ENCODE results near the gene CALR3.
"Not testable (repeated sequence)": the region's sequence is repeated elsewhere in the genome, so short reads cannot be mapped to it uniquely, and the experiment has no call there.

Gene CALR3

DNA sequence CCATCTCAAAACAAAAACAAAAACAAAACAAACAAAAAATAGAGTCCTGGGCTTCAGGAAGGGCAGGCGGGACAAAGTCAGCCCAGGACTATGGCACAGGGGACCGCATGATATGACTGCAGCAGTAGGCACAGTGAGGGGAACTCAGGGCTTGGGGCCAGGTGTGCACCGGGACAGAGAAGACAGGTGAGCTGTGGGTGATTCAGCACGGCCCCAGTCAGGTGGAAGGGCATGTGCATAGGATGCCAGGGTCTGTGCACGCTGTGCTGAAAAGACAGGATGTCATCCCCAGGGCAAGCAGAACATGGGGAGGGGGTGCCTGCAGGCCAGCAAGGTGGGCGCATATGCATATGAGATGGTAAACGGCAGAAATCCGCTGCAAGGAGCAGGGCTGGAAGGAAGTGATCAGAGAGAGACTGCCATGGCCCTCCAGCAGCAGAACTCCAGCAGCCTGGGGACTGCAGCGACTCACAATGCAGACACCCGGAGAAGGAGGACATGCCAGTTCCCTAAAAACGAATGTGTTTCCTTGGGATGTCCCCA, 39.2 kb downstream of the CALR3 start:
- DNase-seq = no peak

DNA sequence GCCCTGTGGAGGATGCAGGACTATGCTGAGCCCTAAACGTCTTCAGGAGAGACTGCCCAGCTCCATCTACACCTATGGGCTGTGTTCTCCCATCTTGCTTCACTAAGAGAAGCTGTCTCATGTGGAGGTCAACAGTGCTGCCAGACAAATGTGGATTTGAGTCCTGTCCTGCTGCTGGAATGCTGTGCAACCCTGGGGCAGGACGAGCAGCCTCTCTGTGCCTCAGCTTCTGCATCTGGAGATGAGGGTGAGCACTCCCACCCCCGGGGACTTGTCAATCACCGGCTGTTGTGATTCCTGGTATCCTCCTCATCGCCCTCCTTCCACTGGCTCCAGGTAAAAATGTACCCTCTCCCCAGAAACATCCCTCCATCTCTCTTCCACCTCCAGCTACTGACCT, 40.5 kb downstream of the CALR3 start:
- no peak for DNase-seq

DNA sequence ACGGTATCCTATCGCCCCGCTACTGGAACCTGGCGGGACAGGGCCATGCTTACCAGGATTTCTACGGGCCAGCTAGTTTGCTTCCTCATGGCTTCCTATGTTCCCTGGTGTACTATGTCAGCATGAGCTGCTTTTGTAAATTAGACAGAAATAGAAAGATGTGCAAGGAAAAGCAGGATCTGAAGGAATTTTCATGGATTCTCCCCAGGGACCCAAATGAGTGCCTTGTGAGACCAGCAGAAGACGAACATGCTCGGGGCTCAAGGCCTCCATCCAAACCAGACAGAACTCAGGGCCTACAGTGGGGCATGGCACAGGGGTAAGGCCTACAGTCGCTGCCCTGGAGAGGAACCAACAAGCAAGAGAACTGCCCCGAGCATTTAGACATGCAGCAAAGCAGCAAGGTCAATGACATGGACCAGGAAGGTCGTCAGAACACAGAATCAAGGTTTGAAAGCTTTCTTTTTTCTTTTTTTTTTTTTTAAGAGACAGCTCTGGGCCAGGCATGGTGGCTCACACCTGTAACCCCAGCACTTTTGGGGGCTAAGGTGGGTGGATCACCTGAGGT, 41.5 kb downstream of the CALR3 start:
- no peak for DNase-seq

DNA sequence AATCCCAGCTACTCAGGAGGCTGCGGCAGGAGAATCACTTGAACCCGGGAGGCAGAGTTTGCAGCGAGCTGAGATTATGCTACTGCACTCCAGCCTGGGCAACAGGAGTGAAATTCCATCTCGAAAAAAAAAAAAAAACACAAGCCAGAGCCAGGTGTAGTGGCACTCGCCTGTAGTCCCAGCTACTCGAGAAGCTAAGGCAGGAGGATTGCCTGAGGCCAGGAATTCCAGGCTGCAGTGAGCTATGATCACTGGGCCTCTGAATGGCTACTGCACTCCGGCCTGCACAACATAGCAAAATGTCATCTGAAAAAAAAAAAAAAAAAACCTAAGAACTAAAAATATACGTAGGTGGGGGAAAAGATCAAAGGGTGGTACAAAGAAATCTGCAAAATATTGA, 43.6 kb downstream of the CALR3 start:
- no peak for DNase-seq

DNA sequence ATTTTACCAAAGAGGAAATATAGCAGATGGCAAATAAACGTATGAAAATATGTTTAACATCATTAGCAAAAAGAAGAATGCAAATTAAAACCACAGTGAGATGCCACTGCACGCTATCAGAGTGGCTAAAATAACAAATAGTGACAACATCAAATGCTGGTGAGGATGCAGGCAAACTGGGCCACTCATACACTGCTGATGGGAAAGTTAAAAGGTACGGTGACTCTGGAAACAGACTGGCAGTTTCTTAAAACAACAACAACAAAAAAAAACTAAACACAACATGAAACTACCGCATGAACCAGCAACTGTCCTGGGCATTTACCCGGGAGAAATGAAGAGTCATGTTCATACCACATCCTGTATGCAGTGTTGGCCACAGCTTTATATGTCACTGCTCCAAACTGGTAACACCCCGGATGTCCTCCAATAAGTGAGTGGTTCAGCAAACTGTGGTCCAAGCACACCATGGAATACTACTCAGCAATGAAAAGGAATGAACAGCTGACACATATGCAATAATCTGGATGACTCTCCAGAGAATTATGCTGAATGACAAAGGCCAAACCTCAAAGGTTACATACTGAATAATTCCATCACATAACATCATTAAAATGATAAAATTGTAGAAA, 46.5 kb downstream of the CALR3 start:
- no peak for DNase-seq

DNA sequence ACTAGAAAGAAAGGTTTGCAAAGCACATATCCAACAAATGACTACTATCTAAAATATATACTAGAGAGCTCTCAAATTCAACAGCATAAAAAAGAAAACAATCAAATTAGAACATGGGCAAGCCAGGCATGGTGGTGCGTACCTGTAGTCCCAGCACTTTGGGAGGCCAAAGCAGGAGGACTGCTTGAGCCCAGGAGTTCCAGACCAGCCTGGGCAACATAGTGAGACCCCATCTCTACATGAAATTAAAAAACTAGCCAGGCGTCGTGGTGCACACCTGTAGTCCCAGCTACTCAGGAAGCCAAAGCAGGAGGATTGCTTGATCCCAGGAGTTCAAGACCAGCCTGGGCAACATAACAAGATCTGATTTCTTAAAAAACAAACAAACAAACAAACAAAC, 47.1 kb downstream of the CALR3 start:
- not testable (repeated sequence) for DNase-seq

DNA sequence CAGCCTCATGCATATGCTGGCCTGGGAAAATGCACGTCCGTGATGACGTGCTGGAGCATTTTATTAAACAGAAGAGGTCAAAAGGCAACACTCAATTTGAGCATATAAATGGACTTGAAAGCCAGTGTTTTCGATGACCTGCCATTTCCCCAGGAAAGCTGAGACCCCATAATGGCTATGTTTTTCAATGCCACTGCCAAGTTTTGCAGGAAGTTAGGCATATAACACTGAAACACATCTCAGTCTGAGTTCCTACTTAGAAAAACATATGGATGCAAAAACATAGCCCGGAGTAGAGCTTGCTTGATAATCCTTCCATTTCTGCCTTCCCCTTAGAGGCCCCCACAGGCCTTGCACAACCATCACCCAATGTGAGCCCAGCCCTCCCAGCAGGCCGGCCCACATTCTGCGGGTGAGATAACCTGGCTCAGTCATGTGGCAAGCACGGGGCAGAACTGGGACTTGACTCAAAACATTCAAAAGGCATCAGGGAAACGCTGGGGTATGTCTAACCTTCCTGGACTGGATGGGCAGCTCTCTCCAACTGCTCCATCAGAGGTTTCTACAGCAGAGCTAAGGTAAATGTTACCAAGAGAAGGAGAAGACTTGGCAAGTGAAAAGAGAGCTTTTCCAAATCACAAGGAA, 49.1 kb downstream of the CALR3 start:
- DNase-seq = no peak

DNA sequence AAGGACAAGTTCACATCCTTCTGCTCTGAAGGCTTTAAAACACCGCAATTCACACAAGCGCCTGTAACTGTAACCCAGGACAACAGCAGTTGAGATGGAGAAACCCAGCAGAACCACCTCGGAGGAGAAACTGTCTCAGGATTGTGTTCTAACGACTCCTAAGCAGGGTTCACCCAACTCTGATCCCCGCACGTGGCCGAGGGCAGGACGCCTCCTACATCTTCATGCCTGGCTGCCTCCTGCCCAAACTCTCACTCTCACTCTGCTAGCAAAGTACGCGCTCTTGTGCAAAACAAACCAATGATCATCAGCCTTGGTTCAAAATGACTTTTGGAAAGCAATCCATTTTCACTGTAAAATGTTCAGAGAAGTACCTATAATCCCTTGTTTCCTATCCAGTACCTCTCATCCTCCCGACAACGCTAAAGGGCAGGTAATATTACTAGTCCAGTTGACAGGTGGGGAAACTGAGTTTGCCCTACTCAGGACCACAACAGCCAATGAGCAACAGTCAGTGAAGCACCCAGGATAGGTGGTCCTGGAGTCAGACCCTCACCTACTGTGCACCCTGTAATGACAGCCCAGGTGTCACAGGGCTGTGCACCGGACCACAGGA, 49.8 kb downstream of the CALR3 start:
- no peak for DNase-seq

DNA sequence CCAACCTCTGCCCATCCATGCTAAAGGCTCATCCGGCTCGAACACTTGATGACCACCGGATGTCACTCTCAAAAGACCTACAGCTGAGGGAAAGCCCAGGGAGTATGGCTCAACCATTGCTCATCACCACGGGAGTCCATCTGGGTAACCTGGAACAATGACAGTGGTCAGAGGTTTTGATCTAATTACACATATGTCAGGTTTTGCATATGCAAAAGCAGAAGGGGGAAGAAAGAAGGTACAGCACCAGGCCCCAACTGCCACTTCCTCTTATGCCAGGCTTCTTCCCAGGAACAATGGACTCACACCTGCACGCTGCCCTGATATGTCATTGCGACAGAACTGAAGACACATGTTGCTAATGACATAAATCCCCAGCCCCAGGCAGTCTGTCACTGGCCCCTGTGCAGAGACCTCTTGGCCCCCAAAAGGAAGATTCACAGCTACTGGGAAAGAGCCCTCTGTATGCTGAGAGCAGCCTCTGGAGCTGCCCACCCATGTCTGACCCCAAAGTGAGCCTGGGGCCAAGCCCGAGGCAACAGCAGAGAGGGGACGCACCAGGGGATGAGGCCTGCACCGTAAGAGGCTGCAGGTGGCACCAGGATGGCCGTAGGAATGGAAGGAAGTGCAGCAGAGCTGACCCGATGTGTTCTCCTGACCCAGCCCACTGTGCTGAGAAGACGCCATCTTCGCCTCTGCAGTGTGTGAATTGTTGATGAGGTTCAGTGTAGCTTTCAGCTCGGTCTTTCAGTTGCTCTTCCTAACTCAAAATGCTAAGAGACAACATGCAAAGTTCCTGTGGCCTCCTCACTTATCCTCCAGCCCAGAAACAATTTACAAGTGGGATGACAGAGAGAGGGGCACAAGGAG, 50.5 kb downstream of the CALR3 start:
- no peak for DNase-seq

DNA sequence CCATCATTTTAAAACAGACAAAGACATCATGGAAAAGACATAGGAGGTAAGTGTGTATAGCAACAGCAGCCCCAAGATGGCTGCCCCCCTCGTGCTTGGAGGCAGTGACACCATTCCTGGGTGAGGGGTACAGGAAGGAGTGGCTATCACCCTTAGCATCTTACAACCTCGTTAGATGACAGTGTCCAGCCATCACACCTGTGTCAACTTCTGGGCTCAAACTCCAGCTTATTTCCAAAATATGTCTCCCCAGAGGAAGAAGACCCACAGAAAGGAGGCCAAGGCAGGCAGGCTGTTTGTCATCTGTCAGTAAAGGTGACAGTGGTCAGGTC, 51.7 kb downstream of the CALR3 start:
- no peak for DNase-seq

DNA sequence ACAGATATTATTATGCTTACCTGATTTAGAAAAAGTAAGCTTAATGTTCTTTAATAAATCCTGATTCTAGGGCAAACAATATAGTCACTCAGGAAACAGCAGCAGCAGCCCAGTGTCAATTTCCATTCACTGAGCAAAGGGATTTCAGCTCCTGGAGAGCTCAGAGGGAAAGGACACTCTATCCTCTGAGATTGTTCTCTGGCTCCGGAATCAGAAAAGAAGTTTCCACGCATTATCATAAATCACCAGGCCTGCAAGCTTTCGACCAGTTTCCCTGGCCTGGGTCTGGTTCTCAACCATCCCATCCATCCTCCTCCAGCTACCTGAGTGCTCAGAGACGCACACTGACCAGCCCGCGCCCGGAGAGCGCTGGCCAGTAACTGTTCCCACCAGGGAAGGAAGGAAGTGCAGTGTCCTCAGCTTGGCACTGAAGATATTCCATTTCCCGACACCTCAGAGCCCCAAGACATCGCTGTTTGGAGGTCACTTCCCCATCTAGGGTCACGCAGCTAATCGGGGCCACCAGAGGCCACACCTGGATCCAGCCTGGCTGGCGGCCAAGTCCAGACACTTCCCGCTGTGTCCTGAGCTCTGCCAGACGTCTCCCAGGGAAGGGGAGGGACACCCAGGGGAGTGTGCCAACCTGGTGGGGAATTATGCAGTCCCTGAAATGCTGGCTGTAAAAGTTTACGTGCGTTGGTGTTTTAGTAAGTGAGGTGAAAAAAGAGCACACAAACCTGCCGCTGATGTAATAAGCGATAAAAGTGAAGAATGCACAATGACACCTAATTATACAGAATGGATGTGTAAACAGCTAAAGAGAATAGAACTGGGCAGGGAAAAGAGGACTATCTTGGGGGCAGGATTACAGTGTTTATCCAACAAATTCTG, 53.3 kb downstream of the CALR3 start:
- DNase-seq = no peak

DNA sequence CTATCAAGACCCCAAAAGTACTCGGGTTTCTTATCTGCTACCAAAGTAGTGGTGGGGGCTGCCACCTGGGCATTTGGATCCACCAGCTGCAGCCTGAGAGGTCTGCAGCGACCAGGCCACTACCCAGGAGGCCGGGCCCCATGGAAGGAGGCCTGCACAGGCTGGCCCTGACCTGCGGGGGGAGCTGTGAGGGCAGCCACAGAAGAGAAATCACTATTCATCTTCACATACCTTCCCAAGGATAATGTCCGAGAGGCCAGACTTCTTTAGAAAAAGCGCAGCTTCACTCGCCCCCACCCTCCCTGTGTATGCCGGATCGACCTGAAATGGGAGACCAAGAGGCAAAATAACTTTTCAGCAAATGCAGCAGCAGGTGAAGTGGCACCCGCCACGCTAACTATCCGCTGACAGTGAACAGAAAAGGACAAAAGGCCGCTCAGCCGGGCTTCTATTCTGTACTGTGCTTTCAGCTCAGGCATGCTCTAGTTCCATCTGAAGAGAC, 54.3 kb downstream of the CALR3 start:
- no peak for DNase-seq

DNA sequence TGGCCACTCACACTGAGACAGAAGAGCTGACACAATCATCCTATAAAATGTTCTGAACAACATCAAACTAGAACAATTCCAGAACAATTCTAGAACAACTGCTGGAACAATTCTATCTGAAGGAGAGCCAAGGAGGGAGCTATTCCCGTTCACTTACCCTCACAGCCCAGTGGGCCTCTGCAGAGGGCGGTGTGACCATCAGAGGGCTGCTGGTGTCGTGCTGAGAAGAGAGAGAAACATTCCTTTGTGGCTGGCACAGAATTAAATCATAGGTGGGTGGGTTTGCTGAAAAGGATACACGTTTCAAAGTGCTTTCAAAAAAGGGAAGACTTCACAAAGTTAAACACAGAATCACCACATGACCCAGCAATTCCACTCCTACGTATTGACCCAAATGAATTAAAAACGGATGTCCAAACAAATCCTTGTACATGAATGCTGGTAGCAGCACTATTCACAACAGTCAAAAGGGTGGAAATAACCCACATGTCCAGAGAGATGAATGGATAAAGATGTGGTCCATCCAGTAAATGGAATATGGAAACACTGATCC, 59.1 kb downstream of the CALR3 start:
- DNase-seq = no peak

DNA sequence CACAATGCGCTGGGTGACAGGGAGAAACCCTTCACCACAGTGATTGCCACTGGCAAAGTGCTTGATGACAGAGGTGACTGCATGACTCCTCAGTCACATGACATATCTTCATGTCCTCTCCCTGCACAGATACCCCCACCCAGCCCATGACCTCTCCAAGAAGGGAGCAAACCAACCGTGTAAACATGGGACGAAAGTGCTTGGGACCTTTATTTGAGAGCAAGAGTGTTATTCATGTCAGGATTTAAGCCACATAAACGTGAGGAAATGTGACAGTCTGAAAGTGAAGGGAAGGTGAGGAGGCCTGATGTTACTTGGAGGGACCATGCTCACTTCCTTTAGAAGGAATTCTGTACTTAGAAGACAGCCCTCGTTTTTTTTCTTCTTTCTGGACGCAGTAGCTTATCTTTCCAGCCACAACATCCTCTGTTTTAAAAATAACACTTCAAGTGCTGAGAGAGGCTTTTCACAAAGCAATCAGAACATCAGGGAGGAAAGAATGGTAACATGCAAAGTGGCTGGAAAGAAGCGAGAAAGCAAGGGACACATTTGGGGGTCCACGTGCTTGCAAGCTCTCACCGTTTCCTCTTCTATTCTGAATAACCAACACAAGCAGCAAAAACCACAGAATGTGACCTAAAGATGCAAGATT, 59.8 kb downstream of the CALR3 start:
- no peak for DNase-seq

DNA sequence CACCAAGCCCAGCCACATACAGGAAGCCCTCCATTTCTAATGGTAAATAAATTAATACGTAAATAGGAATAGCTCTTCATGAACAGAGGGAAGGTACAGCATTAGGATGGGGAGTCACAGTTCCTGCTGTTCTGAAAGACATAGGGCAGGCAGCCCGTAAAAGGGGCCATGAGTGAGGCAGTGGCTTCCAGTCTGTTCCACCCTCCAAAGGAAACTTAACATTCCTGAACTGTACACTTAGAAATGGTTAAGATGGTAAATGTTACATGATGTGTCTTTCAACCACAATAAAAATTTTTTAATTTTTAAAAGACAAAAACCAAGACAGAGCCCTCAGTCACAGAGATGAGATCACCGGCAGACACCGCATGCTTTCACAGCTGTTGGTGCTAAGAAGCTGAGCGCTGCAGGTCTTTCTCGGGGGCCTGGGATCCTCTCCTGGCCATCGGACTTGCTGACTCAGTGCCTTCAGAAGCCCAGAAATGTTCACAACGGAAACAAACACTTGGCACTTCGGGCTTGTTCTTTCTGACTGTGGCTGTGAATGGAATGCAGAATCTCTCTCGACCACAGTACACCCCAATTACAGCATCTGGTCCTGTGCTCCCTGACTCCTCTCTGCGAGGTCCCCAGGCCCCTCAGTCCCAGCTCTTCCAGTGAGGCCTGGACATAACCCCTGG, 60.6 kb downstream of the CALR3 start:
- DNase-seq = no peak

DNA sequence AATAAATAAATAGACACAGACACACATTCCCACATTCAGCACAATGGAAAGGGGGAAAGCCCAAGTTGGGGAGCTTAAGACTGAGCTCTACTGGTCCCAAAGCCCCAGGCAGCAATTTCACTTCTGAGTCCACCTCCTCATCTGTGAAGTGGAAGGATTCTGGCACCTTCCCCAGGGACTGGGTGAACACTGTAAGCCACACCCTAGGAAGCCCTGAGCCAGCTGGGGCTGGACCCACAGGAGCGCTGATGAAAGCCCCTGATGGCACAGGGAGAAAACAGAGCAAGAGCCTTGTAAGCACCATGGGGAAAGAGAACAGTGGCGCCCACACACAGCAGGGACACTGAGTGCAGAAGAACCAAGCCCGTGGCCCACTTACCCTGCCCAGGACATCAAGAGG, 62.0 kb downstream of the CALR3 start:
- no peak for DNase-seq

DNA sequence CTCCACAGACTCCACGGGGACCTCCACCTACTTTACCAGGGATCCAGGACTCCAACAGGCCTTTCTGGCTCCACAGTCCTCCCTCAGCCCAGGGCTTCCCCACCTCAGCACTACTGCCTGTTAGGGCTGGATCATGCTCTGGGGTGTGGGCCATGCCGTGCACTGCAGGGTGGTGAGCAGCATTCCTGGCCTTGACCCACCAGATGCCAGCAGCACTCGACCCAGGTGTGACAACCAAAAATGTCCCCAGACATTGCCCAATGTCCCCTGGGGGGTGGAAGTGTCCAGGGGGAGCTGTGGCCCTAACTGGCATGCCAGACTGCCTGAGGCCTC, 66.2 kb downstream of the CALR3 start:
- DNase-seq = no peak

DNA sequence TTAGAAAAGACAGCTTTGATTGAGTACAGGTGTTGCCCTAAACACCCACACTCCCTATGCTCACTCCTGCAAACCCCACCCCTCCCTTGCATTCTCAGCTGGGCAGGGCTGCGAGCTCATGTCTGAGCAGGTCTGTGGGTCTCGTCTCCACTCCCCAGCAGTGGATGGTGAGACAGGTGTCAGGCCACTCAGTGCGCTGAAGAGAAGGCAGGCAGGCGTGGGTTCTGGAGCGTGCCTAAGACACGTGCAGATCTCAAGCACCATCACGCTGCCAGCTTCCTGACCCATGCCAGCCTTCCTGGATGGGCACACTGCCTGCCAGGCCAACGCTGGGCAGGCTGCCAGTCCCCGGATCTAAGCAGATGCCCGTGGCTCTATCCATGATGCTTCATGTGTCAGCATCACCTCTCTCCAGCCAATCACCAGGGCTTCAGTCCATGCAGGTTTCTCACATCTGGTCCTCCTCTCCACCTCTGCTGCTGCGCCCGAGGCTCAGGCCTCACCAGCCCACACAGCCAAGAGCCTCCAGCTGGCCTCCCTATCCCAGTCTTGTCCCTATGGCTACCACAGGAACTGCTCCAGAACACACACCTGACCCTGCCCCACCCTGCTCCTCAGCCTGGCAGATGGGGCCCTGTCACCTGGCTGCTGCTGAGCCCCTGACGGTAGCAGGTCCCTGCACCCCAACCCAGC, 66.8 kb downstream of the CALR3 start:
- DNase-seq = no peak
